H1 (cell line): ENCODE measurements around the gene VPS35L. TPM values are rescaled to one million over a fixed set of nuclear protein-coding genes. Genes with fewer than 3 reads are reported as not detected.

Experiments used
- CTCF ChIA-PET: fragments of 300-600 bp; sonication (Branson Sonifier 250); formaldehyde crosslinking; loops from one replicate; lab custom pipeline; 2021; ENCODE audit not compliant: partially characterized antibody; lab: Charles Lee
- POLR2A ChIA-PET: fragments of 300-600 bp; sonication (Branson Sonifier 250); formaldehyde crosslinking; loops from one replicate; lab custom pipeline; 2021; ENCODE audit warnings: inconsistent platforms; ENCODE audit not compliant: partially characterized antibody; lab: Charles Lee
- DNase-seq, 2 experiments: peaks; one replicate each; pipeline versions ENCODE4 v3.0.0 to v3.0.0-alpha.2; 2010 to 2022; ENCODE audit warnings: low spot score in 2 of 2, low read depth in 1 of 2, mixed read lengths in 1 of 2
- FAIRE-seq: peaks from 2 replicates; lab custom pipeline; 2011; peaks lifted over from hg19 to GRCh38; lab: Jason Lieb, UNC
- H2AFZ ChIP-seq: 2 replicates; pipeline ENCODE4 v1.8.1; 2012; ENCODE audit warnings: low read length, inconsistent platforms
- H2AK5ac ChIP-seq: 2 replicates; pipeline ENCODE4 v1.6.1; 2013; ENCODE audit warnings: low read depth, low read length
- H2BK120ac ChIP-seq: replicated peaks from 2 replicates; pipeline ENCODE3; 2013; ENCODE audit warnings: low read depth, low read length, inconsistent platforms
- H2BK12ac ChIP-seq: 2 replicates; pipeline ENCODE4 v1.6.1; 2013; ENCODE audit warnings: low read depth, low read length
- H2BK15ac ChIP-seq: 2 replicates; pipeline ENCODE4 v1.6.1; 2013; ENCODE audit warnings: low read length
- H2BK20ac ChIP-seq: 2 replicates; pipeline ENCODE4 v1.6.1; 2013; ENCODE audit warnings: low read length
- H2BK5ac ChIP-seq: 2 replicates; pipeline ENCODE4 v1.6.1; 2013; ENCODE audit warnings: low read depth, low read length
- H3K14ac ChIP-seq: 2 replicates; pipeline ENCODE4 v1.6.1; 2013; ENCODE audit warnings: inconsistent platforms; ENCODE audit not compliant: insufficient read length
- H3K18ac ChIP-seq: 2 replicates; pipeline ENCODE4 v1.6.1; 2013; ENCODE audit warnings: low read length; ENCODE audit errors: extremely low read depth
- H3K23ac ChIP-seq: 2 replicates; pipeline ENCODE4 v1.6.1; 2013; ENCODE audit warnings: inconsistent platforms; ENCODE audit not compliant: insufficient read length
- H3K23me2 ChIP-seq: 2 replicates; pipeline ENCODE4 v1.6.1; 2013; ENCODE audit warnings: low read depth, low read length
- H3K27ac ChIP-seq: 2 replicates; pipeline ENCODE4 v1.6.1; 2011; ENCODE audit warnings: low read depth, low read length, inconsistent platforms
- H3K27me3 ChIP-seq, 4 experiments: replicated peaks in 1 of 4; 1 replicate in 1 of 4; 2 replicates in 3 of 4; pipeline versions ENCODE4 v1.6.1 to v1.8.1; 2011 to 2013; ENCODE audit warnings: low read length in 3 of 4, mild to moderate bottlenecking in 3 of 4, inconsistent platforms in 2 of 4, mixed read lengths in 2 of 4, moderate library complexity in 1 of 4; ENCODE audit not compliant: control insufficient read depth in 3 of 4, insufficient read depth in 3 of 4; ENCODE audit errors: extremely low read depth in 1 of 4
- H3K36me3 ChIP-seq, 4 experiments: 2 replicates each; pipeline versions ENCODE4 v1.6.1 to v1.8.1; 2011 to 2013; ENCODE audit warnings: mild to moderate bottlenecking in 4 of 4, low read length in 3 of 4, moderate library complexity in 2 of 4, control low read depth in 1 of 4, inconsistent platforms in 1 of 4; ENCODE audit not compliant: insufficient read depth in 4 of 4, control insufficient read depth in 2 of 4
- H3K4ac ChIP-seq: replicated peaks from 2 replicates; pipeline ENCODE3; 2013; ENCODE audit warnings: low read length, low read depth, mixed read lengths, inconsistent platforms; ENCODE audit not compliant: insufficient read length
- H3K4me1 ChIP-seq, 4 experiments: replicated peaks in 1 of 4; 1 replicate in 1 of 4; 2 replicates in 3 of 4; pipeline versions ENCODE4 v1.6.1 to v1.8.1; 2011 to 2013; ENCODE audit warnings: low read length in 3 of 4, inconsistent platforms in 2 of 4, mixed read lengths in 1 of 4; ENCODE audit not compliant: insufficient read depth in 4 of 4, control insufficient read depth in 3 of 4
- H3K4me2 ChIP-seq, 2 experiments: 2 replicates each; pipeline versions ENCODE4 v1.6.1 to v1.8.1; 2011 to 2013; ENCODE audit warnings: low read depth in 2 of 2, low read length in 2 of 2, control low read depth in 1 of 2, inconsistent platforms in 1 of 2, mild to moderate bottlenecking in 1 of 2; ENCODE audit not compliant: insufficient read depth in 1 of 2
- H3K4me3 ChIP-seq, 4 experiments: fragments of 200-600, 300-600 bp in 1 of 4; sonication (generic), shearing (Covaris generic), sonication (Bioruptor Twin) in 1 of 4; 2 replicates each; pipeline versions ENCODE4 v1.5.1 to v1.8.1; 2011 to 2016; ENCODE audit warnings: low read length in 4 of 4, low read depth in 3 of 4, control low read depth in 2 of 4, inconsistent platforms in 2 of 4, mild to moderate bottlenecking in 2 of 4, mixed read lengths in 1 of 4, moderate library complexity in 1 of 4; ENCODE audit not compliant: insufficient read depth in 2 of 4; ENCODE audit errors: extremely low read depth in 1 of 4
- H3K56ac ChIP-seq: replicated peaks from 2 replicates; pipeline ENCODE3; 2013; ENCODE audit warnings: low read depth, mild to moderate bottlenecking, mixed read lengths, low read length, inconsistent platforms; ENCODE audit not compliant: insufficient read length
- H3K79me1 ChIP-seq: 2 replicates; pipeline ENCODE4 v1.6.1; 2013; ENCODE audit warnings: low read depth, low read length, control low read depth
- H3K79me2 ChIP-seq, 2 experiments: 2 replicates each; pipeline versions ENCODE4 v1.6.1 to v1.8.1; 2012 to 2013; ENCODE audit warnings: low read length in 2 of 2, mild to moderate bottlenecking in 2 of 2, inconsistent platforms in 1 of 2; ENCODE audit not compliant: insufficient read depth in 2 of 2, control insufficient read depth in 1 of 2
- H3K9ac ChIP-seq, 4 experiments: replicated peaks in 1 of 4; 1 replicate in 1 of 4; 2 replicates in 3 of 4; pipeline versions ENCODE4 v1.6.1 to v1.8.1; 2011 to 2013; ENCODE audit warnings: low read depth in 3 of 4, low read length in 3 of 4, control low read depth in 2 of 4, mild to moderate bottlenecking in 2 of 4, moderate library complexity in 2 of 4, inconsistent platforms in 1 of 4; ENCODE audit errors: extremely low read depth in 1 of 4
- H3K9me3 ChIP-seq, 2 experiments: 2 replicates each; pipeline versions ENCODE4 v1.6.1 to v1.8.1; 2012 to 2013; ENCODE audit warnings: mild to moderate bottlenecking in 2 of 2, moderate library complexity in 2 of 2, control low read depth in 1 of 2, inconsistent platforms in 1 of 2, low read depth in 1 of 2, low read length in 1 of 2, mixed read lengths in 1 of 2; ENCODE audit not compliant: insufficient read depth in 2 of 2
- H4K20me1 ChIP-seq, 2 experiments: replicated peaks in 1 of 2; 2 replicates each; pipeline versions ENCODE3 to v1.8.1; 2011 to 2013; ENCODE audit warnings: inconsistent platforms in 2 of 2, low read length in 2 of 2, mild to moderate bottlenecking in 1 of 2; ENCODE audit not compliant: insufficient read depth in 2 of 2, control insufficient read depth in 1 of 2
- H4K5ac ChIP-seq: 2 replicates; pipeline ENCODE4 v1.6.1; 2013; ENCODE audit warnings: low read length, low read depth, mixed read lengths, inconsistent platforms; ENCODE audit not compliant: insufficient read length
- H4K8ac ChIP-seq: 2 replicates; pipeline ENCODE4 v1.8.0; 2013; ENCODE audit warnings: mild to moderate bottlenecking, moderate library complexity, low read length, inconsistent platforms; ENCODE audit not compliant: insufficient read depth; ENCODE audit errors: extremely low read depth
- H4K91ac ChIP-seq: replicated peaks from 2 replicates; pipeline ENCODE3; 2013; ENCODE audit warnings: low read length, mixed read lengths, inconsistent platforms; ENCODE audit not compliant: insufficient read length
- CBX8 ChIP-seq: fragments of 300-800, 300-1000 bp; sonication (generic); IDR thresholded peaks from 2 replicates; pipeline ENCODE4 v1.7.1; 2016; ENCODE audit warnings: low read depth, low read length, borderline replicate concordance
- CHD2 ChIP-seq: IDR thresholded peaks from 2 replicates; pipeline ENCODE4 v1.6.1; 2012; ENCODE audit warnings: low read length, improper control_type of control experiment
- EGR1 ChIP-seq: IDR thresholded peaks from 2 replicates; pipeline ENCODE4 v1.6.1; 2011; ENCODE audit warnings: low read depth, low read length, borderline replicate concordance
- FOSL1 ChIP-seq: IDR thresholded peaks from 2 replicates; pipeline ENCODE4 v1.6.1; 2011; ENCODE audit warnings: mild to moderate bottlenecking, low read depth, low read length, moderate library complexity; ENCODE audit not compliant: insufficient read depth
- PHF8 ChIP-seq: fragments of 200-600 bp; sonication (generic); conservative IDR thresholded peaks from 2 replicates; pipeline ENCODE4 v1.7.1; 2012; ENCODE audit warnings: low read depth, mild to moderate bottlenecking, inconsistent platforms, low read length, moderate library complexity
- POU5F1 ChIP-seq: IDR thresholded peaks from 2 replicates; pipeline ENCODE4 v1.6.1; 2011; ENCODE audit warnings: low read depth, mild to moderate bottlenecking, low read length, moderate library complexity
- RBBP5 ChIP-seq: IDR thresholded peaks from 2 replicates; pipeline ENCODE4 v1.7.1; 2012; ENCODE audit warnings: low read depth, mild to moderate bottlenecking, inconsistent platforms, low read length, moderate library complexity, borderline replicate concordance
- SP2 ChIP-seq: IDR thresholded peaks from 2 replicates; pipeline ENCODE4 v1.6.1; 2012; ENCODE audit warnings: mild to moderate bottlenecking, low read length, inconsistent platforms
- TAF7 ChIP-seq: optimal IDR thresholded peaks from 2 replicates; pipeline ENCODE3; 2011; ENCODE audit warnings: low read depth, mild to moderate bottlenecking, inconsistent platforms, low read length, moderate library complexity, borderline replicate concordance
- TBP ChIP-seq: IDR thresholded peaks from 2 replicates; pipeline ENCODE4 v1.6.1; 2011; ENCODE audit warnings: low read depth, low read length, improper control_type of control experiment
- TCF12 ChIP-seq: IDR thresholded peaks from 2 replicates; pipeline ENCODE4 v1.6.1; 2011; ENCODE audit warnings: low read depth, mild to moderate bottlenecking, low read length
- TEAD4 ChIP-seq: IDR thresholded peaks from 2 replicates; pipeline ENCODE4 v1.6.1; 2012; ENCODE audit warnings: low read depth, low read length, inconsistent platforms, mixed read lengths
- WGBS, 2 experiments: shearing (Covaris generic) in 1 of 2; methylation state at CpG; one replicate each; pipeline versions ENCODE4 v1.1.6 to v1.1.7; 2013 to 2015; ENCODE audit warnings: low lambda C conversion rate in 2 of 2, mixed read lengths in 2 of 2, inconsistent platforms in 1 of 2, low coverage in 1 of 2, missing lambda C conversion rate in 1 of 2; ENCODE audit not compliant: insufficient replicate concordance in 2 of 2, insufficient coverage in 1 of 2, insufficient read length in 1 of 2; ENCODE audit errors: extremely low coverage in 1 of 2, missing lambda C conversion rate in 1 of 2; 5-methylcytosine and 5-hydroxymethylcytosine counted together
- polyA plus RNA-seq, 7 experiments: library from polyadenylated mRNA; depleted of rRNA in 3 of 7; stranded (reverse) in 5 of 7; unstranded in 2 of 7; fragments of >200 nt in 5 of 7; fragments of 200-250 nt in 2 of 7; gene quantifications; 1 replicate in 5 of 7; 2 replicates in 1 of 7; 4 replicates in 1 of 7; pipeline versions ENCODE4 v1.2.1 to v1.2.3, GENCODE V29; 2011 to 2013; ENCODE audit warnings: missing spikeins in 2 of 7, mixed read lengths in 2 of 7
- total RNA-seq: library from RNA; stranded (reverse); fragmentation: NEBNext Ultra II Directional; extraction: Animal tissue kit (Norgen Biotek cat#: 25700); gene quantifications from 2 replicates; pipeline ENCODE4 v1.2.1, GENCODE V29; 2021
- TF ChIP-seq, protein P1 (sequence below): IDR thresholded peaks from 2 replicates; pipeline ENCODE4 v1.6.1; 2011; ENCODE audit warnings: low read depth, mild to moderate bottlenecking, low read length; ENCODE audit not compliant: insufficient read depth

Gene VPS35L
- total and polyA plus RNA-seq, 2 of the 8 experiments (the other 6 are each of a cell fraction or from before 2014, with no cell fraction given) = 31.5 to 57.1 TPM

GRCh38 chr16:19578378-19578971 is 23.0 kb downstream of the VPS35L start:
- DNase-seq = no peak
- ChIA-PET POLR2A (interaction anchor here (0.9 to 1.1 kb wide), 2 partner anchors 23 to 103 kb away, joined by 3 to 5 read pairs; partner anchors contain the start of gene VPS35L), CTCF (interaction anchor here (0.9 to 1.5 kb wide), 3 partner anchors 10 to 24 kb away, joined by 4 to 5 read pairs (median 4); partner anchors contain the start of gene VPS35L)
- no peak overlapping the region for H3K4me2 ChIP-seq
- H3K36me3 ChIP-seq = peaks cover 9 to 71% (median 42%) of the 10 kb centered on the region in 4 experiments
- no peak overlapping the region for H3K9ac ChIP-seq
- no peak overlapping the region for H2BK5ac ChIP-seq
- no peak overlapping the region for H3K56ac ChIP-seq
- H3K4me3 ChIP-seq = no peak overlapping the region
- no peak overlapping the region for H3K18ac ChIP-seq
- H4K91ac ChIP-seq = no peak overlapping the region
- H4K8ac ChIP-seq = no peak overlapping the region
- H3K79me2 ChIP-seq = no peaks in the 10 kb centered on the region
- no peak overlapping the region for H2BK15ac ChIP-seq
- no peak overlapping the region for H3K23ac ChIP-seq
- no peaks in the 10 kb centered on the region for H3K4me1 ChIP-seq
- H3K14ac ChIP-seq = no peak overlapping the region
- no peaks in the 10 kb centered on the region for H4K20me1 ChIP-seq
- H3K27me3 ChIP-seq = no peaks in the 10 kb centered on the region
- no peak overlapping the region for H3K27ac ChIP-seq
- H3K4ac ChIP-seq = no peak overlapping the region
- H2BK12ac ChIP-seq = no peak overlapping the region
- no peak overlapping the region for H2BK120ac ChIP-seq
- no peak overlapping the region for H2BK20ac ChIP-seq
- WGBS, 2 experiments = 87% methylated on average over 10 of the region's 10 CpGs; no CpG with 5 or more reads in 1 of the 2 experiments
- no peak overlapping the region for H4K5ac ChIP-seq
- FAIRE-seq = no peak
- no peaks in the 10 kb centered on the region for H3K23me2 ChIP-seq
- no peaks in the 10 kb centered on the region for H3K79me1 ChIP-seq
- H3K9me3 ChIP-seq = peaks cover 4 to 8% of the 10 kb centered on the region in 2 experiments; a peak in 2 of 4 replicates
- H2AFZ ChIP-seq = no peak overlapping the region
- H2AK5ac ChIP-seq = no peak overlapping the region
- TF ChIP-seq CBX8 = no peak
- TF ChIP-seq RBBP5 = no peak
- TF ChIP-seq TEAD4 = no peak
- TF ChIP-seq CHD2 = no peak
- TF ChIP-seq, protein P1, sequence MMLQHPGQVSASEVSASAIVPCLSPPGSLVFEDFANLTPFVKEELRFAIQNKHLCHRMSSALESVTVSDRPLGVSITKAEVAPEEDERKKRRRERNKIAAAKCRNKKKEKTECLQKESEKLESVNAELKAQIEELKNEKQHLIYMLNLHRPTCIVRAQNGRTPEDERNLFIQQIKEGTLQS = no peak
- TF ChIP-seq FOSL1 = no peak
- no peak for TF ChIP-seq EGR1
- TF ChIP-seq TBP = no peak
- TF ChIP-seq PHF8 = no peak
- no peak for TF ChIP-seq TCF12
- TF ChIP-seq TAF7 = no peak
- no peak for TF ChIP-seq SP2
- no peak for TF ChIP-seq POU5F1
